ENCODE data around the gene GPR15. TPM values are rescaled to one million over a fixed set of nuclear protein-coding genes. Genes with fewer than 3 reads are reported as not detected.

GPR15 gene
- total RNA-seq, 4 donors from 2014 or later, result not detected

- H3K4me1 ChIP-seq, result no peaks in the 10 kb centered on the region
- TF ChIP-seq CTCF (IDR thresholded peaks at IDR 0.05), result no peak
- no peak for TF ChIP-seq POLR2A (IDR thresholded peaks at IDR 0.05)
- DNase-seq, result no peak
- intact Hi-C loops (cut with DNase I; ENCODE audit: low total_unique reads), result no loop called here
- no peaks in the 10 kb centered on the region for H3K27me3 ChIP-seq
- no peak overlapping the region for H3K27ac ChIP-seq
- H3K9me3 ChIP-seq, result no peaks in the 10 kb centered on the region
- H3K4me3 ChIP-seq, result no peak overlapping the region
- no peaks in the 10 kb centered on the region for H3K36me3 ChIP-seq
Measured at GRCh38 chr3:98501270-98501669, 30.5 kb upstream of the GPR15 start.

GRCh38 chr3:98501863-98502576, 29.8 kb upstream of the GPR15 start:
- H3K9me3 ChIP-seq, result no peaks in the 10 kb centered on the region
- no peak overlapping the region for H3K27ac ChIP-seq
- H3K4me3 ChIP-seq, result no peak overlapping the region
- TF ChIP-seq CTCF (IDR thresholded peaks at IDR 0.05) (no peak), POLR2A (IDR thresholded peaks at IDR 0.05) (no peak)
- no peaks in the 10 kb centered on the region for H3K27me3 ChIP-seq
- no peaks in the 10 kb centered on the region for H3K36me3 ChIP-seq
- no peak for DNase-seq
- H3K4me1 ChIP-seq, result no peaks in the 10 kb centered on the region
- intact Hi-C loops (cut with DNase I; ENCODE audit: low total_unique reads), result no loop called here

- Histone ChIP-seq H3K36me3 (no peaks in the 10 kb centered on the region), H3K4me1 (no peaks in the 10 kb centered on the region), H3K27ac (no peak overlapping the region), H3K4me3 (no peak overlapping the region), H3K9me3 (no peaks in the 10 kb centered on the region), H3K27me3 (no peaks in the 10 kb centered on the region)
- intact Hi-C loops (cut with DNase I; ENCODE audit: low total_unique reads), result no loop called here
- DNase-seq, result no peak
- TF ChIP-seq POLR2A (IDR thresholded peaks at IDR 0.05), result no peak
Measured at GRCh38 chr3:98504539-98504938, 27.2 kb upstream of the GPR15 start.

GRCh38 chr3:98508582-98508981, 23.2 kb upstream of the GPR15 start:
- no peaks in the 10 kb centered on the region for H3K36me3 ChIP-seq
- no peaks in the 10 kb centered on the region for H3K27me3 ChIP-seq
- H3K27ac ChIP-seq, result no peak overlapping the region
- no peak for DNase-seq
- TF ChIP-seq POLR2A (IDR thresholded peaks at IDR 0.05) (no peak), CTCF (IDR thresholded peaks at IDR 0.05) (no peak)
- H3K4me1 ChIP-seq, result no peaks in the 10 kb centered on the region
- intact Hi-C loops (cut with DNase I; ENCODE audit: low total_unique reads), result no loop called here
- no peak overlapping the region for H3K4me3 ChIP-seq
- H3K9me3 ChIP-seq, result no peaks in the 10 kb centered on the region

- Histone ChIP-seq H3K36me3 (no peaks in the 10 kb centered on the region), H3K9me3 (no peaks in the 10 kb centered on the region), H3K4me1 (no peaks in the 10 kb centered on the region), H3K27me3 (no peaks in the 10 kb centered on the region), H3K27ac (no peak overlapping the region), H3K4me3 (no peak overlapping the region)
- DNase-seq, result no peak
- TF ChIP-seq POLR2A (IDR thresholded peaks at IDR 0.05) (no peak), CTCF (IDR thresholded peaks at IDR 0.05) (no peak)
- intact Hi-C loops (cut with DNase I; ENCODE audit: low total_unique reads), result no loop called here
Measured at GRCh38 chr3:98512576-98512975, 19.2 kb upstream of the GPR15 start.
